GM21360 (cell line): Measurements from ENCODE around the gene PRR22.

Source experiments
- ATAC-seq: cut with Tn5 transposase; IDR thresholded peaks from one replicate; pipeline ENCODE4 v1.9.1; 2021; ENCODE audit warnings: mild to moderate bottlenecking, moderate library complexity; ENCODE audit not compliant: unreplicated experiment

PRR22 gene

DNA sequence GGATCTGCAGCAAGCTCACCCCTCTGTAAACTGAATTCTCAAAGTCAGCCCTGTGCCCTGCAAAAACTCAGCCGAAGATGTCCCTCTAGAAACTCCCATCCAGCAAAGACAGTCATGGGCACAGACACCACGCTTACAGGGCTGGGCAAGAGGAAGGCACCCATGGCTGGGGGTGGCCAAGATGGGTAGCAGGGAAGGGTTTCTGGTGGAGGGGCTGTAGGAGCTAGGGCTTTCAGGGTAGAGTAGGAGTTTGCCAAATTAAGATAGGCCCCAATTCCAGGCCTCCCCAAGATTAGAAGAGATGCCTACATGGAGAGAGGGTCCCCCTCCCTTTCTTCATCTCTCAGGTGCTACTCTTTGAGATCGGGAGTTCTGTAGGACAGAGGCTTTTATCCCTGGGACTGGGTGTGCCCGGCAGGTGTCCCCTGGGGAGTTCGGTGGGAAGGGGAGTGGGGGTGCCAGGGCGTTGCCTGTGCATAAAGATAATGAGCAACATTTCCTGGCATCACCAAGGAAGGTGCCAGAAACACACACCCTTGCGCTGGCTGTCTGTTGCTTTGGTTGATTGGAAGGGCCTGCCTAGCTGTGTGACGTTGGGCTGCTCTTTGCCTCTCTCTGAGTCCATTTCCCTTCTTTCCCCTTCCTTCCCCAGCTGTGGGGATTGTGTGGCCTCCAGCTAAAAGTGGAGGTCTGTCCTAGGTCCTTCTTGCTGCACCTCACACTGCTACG, 29.7 kb upstream of the PRR22 start:
- ATAC-seq = no peak

DNA sequence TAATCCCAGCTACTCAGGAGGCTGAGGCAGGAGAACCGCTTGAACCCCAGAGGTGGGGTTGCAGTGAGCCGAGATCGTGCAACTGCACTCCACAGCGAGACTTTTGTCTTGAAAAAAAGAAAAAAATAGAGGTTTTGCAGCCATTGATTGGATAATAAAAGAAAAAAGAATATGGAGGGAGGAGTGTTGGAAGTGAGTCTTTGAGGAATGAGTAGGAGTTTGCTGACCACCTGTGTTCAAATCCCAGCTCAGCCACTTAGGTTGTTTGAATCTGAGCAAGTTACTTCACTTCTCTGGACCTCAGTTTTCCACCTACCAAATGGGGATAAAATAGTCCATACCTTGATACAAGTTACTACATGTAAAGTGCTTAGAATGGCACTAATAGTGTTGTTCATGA, 26.6 kb upstream of the PRR22 start:
- no peak for ATAC-seq

DNA sequence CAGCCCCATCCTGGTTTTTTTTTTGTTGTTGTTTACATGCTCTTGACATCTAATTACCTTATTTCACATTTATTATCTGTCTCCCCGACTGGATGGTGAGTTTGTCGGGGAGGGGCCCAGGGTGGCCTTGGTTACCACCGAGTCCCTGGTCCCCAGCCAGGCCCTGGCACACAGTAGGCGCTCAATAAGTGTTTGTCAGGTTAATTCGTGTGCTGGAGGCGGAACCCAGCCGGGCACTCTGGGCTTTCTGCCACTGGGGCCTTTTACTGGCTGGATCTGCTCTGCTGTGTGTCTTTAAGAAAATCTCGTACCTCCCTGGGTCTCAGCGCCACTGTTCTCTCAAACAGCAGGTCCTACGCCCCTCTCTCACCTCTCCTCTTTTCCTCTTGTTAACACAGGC, 24.9 kb upstream of the PRR22 start:
- ATAC-seq = no peak

DNA sequence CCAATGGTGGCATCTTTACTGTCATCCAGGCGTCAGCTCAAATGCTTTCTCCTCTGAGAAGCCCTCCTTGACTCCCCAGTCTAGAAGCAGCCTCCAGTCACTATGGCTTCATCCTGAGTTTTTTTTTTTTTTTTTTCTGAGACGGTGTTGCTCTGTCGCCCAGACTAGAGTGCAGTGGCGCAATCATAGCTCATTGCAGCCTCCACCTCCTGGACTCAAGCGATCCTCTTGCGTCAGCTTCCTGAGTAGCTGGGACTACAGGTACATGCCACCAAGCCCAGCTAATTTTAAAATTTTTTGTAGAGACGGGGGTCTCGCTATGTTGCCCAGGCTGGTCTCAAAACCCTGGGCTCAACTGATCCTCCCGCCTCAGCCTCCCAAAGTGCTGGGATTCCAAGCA, 24.5 kb upstream of the PRR22 start:
- no peak for ATAC-seq

DNA sequence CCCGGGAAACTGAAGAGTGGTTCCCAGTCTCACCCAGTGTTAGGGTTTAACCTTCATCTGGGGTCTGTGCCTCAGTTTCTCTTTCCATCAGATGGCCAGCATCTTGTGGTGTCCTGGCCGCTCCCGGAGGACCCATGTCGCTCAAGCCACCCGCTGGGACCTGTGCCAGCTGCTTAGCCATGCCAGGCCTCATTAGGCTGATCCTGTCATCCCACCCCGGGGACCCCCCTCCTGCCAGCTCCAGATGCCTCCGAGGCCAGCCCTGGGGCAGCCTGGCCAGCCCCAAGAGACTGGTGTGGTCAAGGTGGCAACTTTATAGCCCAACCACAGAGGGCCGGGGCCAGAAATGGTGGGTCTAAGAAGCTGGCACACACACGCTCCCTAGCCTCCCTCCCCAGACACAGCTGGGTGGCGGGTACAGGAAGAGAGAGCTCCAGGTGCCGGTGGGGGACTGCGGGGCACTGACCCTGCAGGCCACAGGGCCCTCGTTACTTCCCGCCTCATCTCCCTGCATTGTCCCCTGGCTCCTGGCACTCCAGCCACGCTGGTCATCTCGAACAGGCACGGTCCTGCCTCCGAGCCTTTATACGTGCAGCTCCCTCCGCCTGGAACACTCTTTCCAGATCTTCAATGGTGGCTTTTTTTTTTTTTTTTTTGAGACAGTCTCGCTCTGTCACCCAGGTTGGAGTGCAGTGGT, 23.7 kb upstream of the PRR22 start:
- no peak for ATAC-seq

DNA sequence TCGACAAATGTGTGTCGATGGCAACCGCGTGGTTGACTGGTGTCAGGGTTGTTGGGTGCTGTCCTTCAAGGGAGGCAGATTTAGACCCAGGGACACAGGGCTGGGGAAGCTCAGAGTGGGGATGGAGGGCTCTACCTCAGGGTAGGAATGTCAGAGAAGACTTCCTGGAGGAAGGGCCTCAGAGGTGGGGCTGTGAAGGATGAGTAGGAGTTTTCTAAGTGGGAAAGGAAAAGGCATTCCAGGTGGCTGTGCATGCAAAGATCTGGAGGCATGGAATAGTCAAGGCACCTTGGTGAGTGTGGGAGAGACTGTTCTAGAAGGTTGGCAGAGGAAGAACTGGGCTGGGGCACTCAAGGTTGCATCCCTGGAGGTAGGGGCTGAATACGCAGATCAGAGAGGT, 22.4 kb upstream of the PRR22 start:
- ATAC-seq = no peak

DNA sequence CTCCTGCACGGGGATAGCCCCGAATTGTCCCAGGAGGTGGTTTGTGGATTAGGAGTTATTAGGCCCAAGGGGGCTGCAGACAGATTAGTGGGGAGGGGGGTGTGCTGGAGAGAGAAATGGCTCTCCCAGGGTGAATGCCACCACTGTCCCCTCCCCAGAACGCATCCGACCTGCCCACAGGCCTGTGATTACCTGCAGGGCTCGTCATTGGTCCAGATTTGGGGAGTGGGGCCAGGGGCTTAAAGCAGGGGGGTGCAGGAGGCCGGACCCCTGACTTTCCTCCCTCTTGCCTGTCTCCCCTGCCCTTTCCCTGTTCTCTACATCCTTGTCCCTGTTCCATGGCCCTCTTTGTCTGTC, 21.6 kb upstream of the PRR22 start:
- no peak for ATAC-seq

DNA sequence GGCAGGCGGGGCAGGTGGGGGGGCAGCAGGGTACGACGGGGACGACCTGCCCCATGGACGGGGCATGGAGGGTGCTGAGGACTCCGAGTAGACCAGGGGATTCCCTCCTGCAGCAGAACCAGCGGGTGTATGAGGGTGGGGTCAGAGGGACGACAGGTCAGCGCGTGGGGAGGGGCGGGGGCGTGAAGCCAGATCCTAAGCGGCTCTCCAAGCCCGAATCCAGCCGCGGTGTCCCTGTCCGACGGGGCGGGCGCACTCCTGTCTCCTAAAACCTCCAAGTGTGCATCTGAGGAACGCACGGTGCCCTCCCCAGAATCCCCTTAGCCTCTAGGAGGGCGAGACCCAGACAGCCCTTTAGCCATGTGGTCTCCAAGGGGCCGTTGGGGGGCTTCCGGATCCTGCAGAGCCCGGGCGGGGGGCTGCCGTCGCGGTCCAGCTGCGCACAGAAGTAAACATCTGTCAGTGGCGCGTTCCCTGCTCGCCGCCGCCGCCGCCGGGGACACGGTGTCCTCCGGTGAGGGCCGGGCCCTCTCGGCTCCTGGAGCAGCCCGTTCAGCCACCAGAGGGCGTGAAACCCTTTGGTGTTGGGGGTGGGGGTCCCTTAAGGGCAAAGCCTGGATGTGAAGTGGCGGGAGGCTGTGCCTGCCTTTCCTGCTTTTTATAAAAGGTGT, 21.1 kb upstream of the PRR22 start:
- no peak for ATAC-seq

DNA sequence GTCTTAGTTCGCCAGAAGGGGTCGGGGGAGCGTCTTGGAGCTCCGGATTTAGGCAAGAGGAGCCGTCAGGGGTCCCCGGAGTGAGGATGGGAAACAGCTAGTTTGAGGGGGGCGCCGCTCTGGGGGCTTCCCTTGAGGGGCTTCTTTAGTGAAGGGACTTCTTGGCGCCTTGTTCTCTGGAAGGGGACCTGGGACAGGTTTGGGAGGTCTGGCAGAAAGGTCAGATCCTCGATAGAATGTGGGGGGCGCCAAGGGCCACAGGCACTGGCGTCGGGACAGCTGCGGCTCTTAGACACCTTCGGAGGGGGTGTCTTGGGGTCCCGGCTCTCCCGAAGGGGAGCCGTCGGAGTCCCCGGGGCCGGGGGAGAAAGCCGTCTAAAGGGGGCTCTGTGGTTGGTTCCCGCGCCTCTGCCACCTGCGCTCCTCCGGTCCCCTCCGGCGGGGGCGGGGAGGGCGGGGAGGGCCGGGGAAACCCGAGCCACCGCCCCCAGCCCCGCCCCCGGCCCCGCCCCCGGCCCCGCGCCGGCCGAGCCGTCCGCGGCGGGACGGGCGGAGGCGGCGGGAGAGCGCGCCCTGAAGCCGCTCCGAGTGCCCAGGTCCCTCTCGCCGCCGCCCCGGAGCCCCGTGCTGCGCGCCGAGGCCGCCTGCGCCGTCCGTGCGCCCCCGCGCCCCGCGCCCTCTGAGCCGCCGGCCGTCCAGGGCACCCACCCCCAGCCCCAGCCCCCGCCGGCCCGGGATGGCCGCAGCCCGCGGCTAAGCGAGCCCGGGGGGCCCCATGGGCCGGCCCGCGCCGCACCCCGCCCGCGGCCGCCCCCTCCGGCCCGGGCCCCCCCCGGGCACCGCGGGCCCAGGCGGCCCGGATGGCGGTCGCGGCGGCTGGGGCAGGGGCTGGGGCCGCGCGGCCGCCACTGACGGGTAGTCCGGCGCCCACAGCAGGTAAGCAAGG, 20.2 kb upstream of the PRR22 start, which contains the start of gene NRTN:
Gene NRTN, plus strand, starts transcription at position 552 of the 946 bp plus-strand sequence. CDS start 19,099 bp downstream, outside the sequence.
- ATAC-seq = no peak

DNA sequence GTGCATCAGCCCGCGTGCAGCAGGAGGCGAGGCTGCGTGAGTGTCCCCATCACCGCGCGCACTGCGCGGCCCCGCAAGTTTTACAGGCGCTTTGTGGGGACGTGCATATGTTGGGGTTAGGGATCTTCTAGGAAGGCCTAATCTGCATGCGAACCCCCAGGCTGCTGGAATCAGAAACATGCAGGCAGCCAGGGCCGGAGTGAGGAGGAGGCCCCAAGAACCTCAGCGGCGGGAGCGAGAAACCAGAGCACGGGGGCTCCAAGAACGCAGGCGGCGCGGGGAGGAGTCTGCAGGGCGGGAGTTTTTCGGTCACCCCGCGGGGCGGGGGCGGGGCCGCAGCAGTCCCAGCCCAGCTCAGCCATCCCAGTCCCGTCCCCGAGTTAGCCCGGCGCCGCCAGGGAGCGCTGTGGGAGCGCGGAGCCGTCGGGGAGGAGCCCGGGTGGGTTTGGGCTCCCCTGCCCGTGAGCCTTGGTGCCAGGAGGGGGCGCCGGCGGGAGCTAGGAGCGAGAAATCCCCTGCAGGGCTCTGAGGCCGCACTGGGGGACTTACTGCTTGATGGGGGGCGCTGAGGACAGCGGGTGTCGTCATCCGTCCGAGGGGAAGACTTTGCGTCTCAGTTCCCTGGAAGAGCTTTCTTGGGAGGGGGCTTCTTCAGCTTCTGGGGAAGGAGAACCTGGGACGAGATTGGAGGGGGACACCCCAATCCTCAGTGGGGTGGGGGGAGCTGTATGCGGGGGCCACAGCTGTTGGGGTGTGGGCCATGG, 19.4 kb upstream of the PRR22 start:
- ATAC-seq = peak; percentile 72

DNA sequence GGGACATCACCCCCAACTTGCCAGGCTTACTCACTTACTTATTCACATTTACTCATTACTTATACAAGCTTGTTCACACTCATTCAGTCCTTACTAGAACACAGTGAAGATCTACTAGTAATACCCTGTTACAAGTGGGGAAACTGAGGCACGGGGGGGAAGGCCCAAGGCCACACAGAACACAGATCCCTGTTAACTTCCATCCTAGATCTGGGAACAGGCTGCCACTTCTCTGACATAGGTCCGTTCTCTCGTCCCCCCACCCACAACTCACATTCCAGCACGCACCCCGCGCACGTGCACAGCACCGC, 18.9 kb upstream of the PRR22 start:
- ATAC-seq = no peak

DNA sequence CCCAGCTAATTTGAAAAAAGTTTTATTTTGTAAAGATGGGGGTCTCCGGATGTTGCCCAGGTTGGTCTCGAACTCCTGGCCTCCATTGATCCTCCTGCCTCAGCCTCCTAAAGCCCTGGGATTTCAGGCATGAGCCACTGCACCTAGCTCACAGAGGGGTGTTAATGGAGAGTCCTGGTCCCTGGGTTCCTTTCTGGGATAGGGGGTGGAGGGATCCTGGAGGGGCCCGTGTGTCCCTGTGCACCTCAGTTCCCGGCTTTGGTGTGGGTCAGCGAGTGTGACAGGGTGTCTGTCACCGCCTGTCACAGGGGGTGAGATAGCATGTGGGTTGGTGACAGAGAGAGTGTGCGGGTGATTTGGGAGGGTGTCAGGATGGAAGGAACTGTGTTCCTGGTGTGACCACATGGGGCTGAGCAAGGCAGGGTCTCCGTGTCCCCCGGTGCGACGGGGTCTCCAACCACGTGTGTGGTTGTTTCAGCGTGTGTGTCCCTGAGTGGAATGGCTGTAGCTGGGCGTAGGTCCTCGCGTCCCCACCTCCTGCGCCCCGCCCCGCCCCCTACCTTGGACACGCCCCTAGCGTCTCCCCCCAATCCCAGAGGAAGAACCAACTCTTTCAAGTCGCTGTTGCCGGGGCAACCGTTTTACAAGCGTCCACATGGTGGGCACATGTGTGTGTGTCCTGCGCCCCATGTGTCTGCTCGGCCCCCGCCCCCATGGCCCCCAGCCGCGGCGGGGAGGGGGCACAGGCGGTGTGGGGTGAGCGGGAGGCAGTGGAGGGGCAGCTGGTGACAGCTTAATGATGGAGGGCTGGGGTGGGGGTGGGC, 17.5 kb upstream of the PRR22 start:
- no peak for ATAC-seq

DNA sequence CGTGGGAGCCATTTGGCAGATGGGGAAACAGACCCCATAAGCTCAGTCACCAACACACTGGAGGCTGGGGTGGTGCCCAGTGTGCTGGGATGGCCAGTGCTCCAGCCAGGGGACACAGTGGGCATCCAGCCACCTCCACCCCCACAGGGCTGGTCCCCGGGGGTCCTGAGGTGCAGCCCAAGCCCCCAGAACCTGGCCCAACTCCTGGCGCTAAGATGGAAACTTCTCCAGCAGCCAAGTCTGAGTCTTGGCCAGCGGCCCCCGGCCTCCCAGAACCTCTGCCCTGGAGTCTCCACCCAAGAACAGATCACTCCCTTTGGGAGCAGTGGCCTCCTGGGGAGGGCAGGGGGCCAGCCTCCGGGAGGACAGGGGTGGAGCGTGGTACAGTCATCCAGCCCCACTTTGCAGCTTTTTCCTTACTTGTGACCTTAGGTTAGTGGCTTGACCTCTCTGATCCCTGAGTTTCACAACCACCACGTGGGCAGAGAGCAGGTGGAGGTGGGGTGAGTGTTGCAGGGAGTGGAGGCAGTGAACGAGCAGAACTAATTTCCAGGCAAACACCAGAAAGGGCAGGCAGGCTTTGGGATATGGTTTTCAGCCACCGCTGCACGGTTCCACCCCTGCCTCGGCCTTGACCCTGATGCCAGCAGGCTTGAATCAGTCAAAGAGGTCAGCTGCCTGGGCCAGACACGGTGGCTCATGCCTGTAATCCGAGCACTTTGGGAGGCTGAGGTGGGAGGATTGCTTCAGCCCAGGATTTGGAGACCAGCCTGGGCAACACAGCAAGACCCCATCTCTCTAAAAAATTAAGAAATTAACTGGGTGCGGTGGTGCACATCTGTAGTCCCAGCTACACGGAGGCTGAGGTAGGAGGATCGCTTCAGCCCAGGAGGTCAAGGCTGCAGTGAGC, 16.1 kb upstream of the PRR22 start:
- no peak for ATAC-seq

DNA sequence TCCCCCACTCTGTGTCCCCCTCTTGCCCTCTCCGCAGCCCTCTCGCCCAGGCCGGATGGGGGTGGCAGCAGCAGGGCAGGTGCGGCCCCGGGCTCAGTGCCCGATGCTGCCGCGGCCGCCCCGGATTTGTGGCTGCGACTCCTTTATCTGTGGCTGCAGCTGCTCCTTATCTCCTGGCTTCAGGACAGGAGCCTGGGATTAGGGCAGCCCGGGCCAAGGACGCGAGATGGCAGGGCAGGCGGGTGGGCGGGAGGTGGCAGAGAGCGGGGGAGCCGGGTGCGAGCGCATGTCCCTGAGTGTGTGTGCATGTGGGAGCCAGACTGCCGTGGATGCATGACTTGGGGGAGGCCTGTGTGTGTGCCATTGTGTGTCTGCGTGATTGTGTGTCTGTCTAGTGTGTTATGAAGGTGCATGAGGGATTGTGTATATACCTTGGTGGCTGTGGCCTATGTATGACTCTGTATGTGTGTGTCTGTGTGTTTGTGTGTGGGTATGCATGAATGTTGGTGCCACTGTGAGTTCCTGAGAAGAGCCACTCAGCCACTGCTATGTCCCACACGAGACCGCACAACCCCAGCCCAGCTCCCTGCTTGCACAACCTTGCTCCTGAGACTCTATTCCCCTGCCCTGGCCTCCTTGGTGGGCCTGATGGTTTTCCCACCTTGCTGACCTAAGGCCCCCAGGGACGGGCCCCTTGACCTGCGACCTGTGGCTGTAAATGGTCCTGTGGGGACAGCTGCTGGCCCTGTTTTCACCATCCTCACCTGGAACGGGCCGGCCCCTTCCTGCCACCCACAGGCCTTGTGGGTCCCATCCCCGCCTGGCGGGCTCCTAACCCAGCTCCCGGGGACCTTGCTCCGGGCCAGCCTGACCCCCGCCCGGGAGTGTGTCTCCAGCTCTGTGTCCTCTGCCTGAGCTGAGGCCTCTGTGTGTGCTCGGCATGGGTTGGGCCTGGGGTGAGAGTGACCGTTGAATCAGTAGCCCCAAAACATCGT, 15.0 kb upstream of the PRR22 start:
- ATAC-seq = no peak

DNA sequence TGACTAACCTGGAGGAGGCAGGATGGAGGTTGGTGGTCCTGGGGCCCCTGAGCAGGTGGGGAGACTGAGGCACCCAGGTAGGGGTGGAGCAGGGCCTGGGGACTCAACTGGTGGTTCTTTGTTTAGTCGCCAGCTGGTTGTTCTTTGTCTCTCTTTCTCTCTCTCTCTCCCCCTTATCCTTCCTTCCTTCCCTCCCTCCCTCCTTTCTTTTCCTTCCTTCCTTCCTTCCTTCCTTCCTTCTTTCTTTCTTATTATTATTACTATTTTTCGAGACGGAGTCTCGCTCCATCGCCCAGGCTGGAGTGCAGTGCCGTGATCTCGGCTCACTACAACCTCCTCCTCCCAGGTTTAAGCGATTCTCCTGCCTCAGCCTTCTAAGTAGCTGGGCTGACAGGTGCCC, 13.7 kb upstream of the PRR22 start:
- ATAC-seq = no peak

DNA sequence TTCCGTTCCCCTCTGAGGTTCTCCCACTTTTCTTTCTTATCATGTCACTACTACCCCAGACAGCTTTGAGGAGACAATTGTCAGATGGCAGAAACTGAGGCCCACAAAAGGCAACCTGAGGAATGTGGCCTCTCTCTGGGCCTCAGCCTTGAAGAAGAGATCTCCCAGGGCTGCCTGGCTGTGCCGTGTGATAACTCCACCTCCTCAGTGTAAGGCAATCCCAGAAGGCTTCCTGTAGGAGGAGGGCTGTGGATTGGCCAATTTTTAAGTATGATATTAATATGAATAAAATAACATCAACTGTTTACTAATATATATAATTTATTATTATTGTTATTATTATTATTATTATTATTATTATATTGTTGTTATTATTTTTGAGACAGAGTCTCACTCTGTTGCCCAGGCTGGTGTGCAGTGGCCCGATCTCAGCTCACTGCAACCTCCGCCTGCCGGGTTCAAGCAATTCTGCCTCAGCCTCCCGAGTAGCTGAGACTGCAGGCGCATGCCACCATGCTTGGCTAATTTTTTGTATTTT, 10.9 kb upstream of the PRR22 start:
- ATAC-seq = no peak

DNA sequence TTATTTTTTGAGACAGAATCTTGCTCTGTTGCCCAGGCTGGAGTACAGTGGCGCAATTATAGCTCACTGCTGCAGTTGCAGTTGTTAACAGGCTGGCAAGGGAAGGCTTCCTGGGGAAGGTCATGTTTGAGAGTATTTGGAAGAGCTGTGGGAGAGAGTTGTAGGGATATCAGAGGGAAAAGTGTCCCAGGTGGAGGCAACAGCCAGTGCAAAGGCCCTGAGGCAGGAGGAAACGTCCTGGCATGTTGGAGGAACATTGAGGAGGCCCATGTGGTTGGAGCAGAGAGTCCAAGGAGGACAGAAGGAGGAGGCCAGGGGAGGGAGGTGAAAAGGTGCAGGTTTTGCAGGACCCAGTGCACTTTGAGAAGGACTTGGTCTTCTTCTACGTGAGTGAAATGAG, 8.6 kb upstream of the PRR22 start:
- no peak for ATAC-seq
